WTC11 (cell line): Measurements from ENCODE around the gene AZU1. TPM values are rescaled to one million over a fixed set of nuclear protein-coding genes. Genes with fewer than 3 reads are reported as not detected.
"Not testable (repeated sequence)": the region's sequence is repeated elsewhere in the genome, so short reads cannot be mapped to it uniquely, and the experiment has no call there.

Experiments used
- ATAC-seq: fragments of 200-7000 bp; cut with Tn5 transposase; 2 replicates; pipeline ENCODE4 v1.10.0; 2021; ENCODE audit warnings: mild to moderate bottlenecking, moderate library complexity
- CTCF ChIA-PET: fragments of 300-600 bp; sonication (Branson Sonifier 250); formaldehyde crosslinking; loops from one replicate; lab custom pipeline; 2021; ENCODE audit warnings: antibody characterized with exemption; lab: Charles Lee
- POLR2A ChIA-PET: fragments of 350-600 bp; sonication (Branson Sonifier 250); formaldehyde crosslinking; loops from one replicate; lab custom pipeline; 2021; ENCODE audit warnings: antibody characterized with exemption; lab: Charles Lee
- DNase-seq: peaks from one replicate; pipeline ENCODE4 v3.0.0; 2021; ENCODE audit warnings: low spot score
- H3K27ac Mint-ChIP-seq: 2 replicates; pipeline ENCODE4 v1.8.0; 2021; ENCODE audit warnings: mixed read lengths
- H3K27me3 Mint-ChIP-seq: 2 replicates; pipeline ENCODE4 v1.8.0; 2021; ENCODE audit warnings: low read depth, mild to moderate bottlenecking, moderate library complexity, mixed read lengths
- H3K36me3 Mint-ChIP-seq: 2 replicates; pipeline ENCODE4 v1.8.0; 2021; ENCODE audit warnings: mixed read lengths
- H3K4me1 Mint-ChIP-seq: 2 replicates; pipeline ENCODE4 v1.8.0; 2022; ENCODE audit warnings: mixed read lengths
- H3K4me3 Mint-ChIP-seq: 2 replicates; pipeline ENCODE4 v1.8.0; 2021; ENCODE audit warnings: mild to moderate bottlenecking, moderate library complexity, mixed read lengths
- H3K9me3 Mint-ChIP-seq: 2 replicates; pipeline ENCODE4 v1.8.0; 2021; ENCODE audit warnings: mixed read lengths
- CBFB ChIP-seq: sonication (generic); formaldehyde crosslinking; IDR thresholded peaks from 2 replicates; pipeline ENCODE4 v1.8.1; 2022; ENCODE audit warnings: mild to moderate bottlenecking, low read depth, missing genetic modification reagents
- EMX1 ChIP-seq: fragments of 250-450 bp; sonication (Bioruptor Pico); IDR thresholded peaks from 2 replicates; pipeline ENCODE4 v1.8.0; 2021; ENCODE audit warnings: mild to moderate bottlenecking
- FOXJ3 ChIP-seq: sonication (generic); formaldehyde crosslinking; IDR thresholded peaks from 2 replicates; pipeline ENCODE4 v1.9.0; 2021; ENCODE audit warnings: missing genetic modification reagents, mild to moderate bottlenecking, borderline replicate concordance
- NFATC4 ChIP-seq: fragments of 250-450 bp; sonication (Bioruptor Pico); IDR thresholded peaks from 2 replicates; pipeline ENCODE4 v1.9.0; 2021; ENCODE audit warnings: mild to moderate bottlenecking
- SOX15 ChIP-seq: fragments of 250-450 bp; sonication (Bioruptor Pico); IDR thresholded peaks from 2 replicates; pipeline ENCODE4 v1.9.0; 2021; ENCODE audit warnings: mild to moderate bottlenecking
- ZNF219 ChIP-seq: sonication (generic); formaldehyde crosslinking; IDR thresholded peaks from 2 replicates; pipeline ENCODE4 v1.8.0; 2023; ENCODE audit warnings: missing genetic modification reagents, mild to moderate bottlenecking, borderline replicate concordance
- ZNF232 ChIP-seq: sonication (generic); formaldehyde crosslinking; IDR thresholded peaks from 2 replicates; pipeline ENCODE4 v1.8.0; 2022; ENCODE audit warnings: mild to moderate bottlenecking, missing genetic modification reagents
- ZNF396 ChIP-seq: fragments of 250-450 bp; sonication (Bioruptor Pico); IDR thresholded peaks from 2 replicates; pipeline ENCODE4 v1.8.0; 2021; ENCODE audit warnings: mild to moderate bottlenecking, moderate library complexity, borderline replicate concordance
- ZNF416 ChIP-seq: fragments of 250-450 bp; sonication (Bioruptor Pico); IDR thresholded peaks from 2 replicates; pipeline ENCODE4 v1.9.0; 2021; ENCODE audit warnings: mild to moderate bottlenecking, inconsistent platforms
- ZNF671 ChIP-seq: fragments of 250-450 bp; sonication (Bioruptor Pico); IDR thresholded peaks from 2 replicates; pipeline ENCODE4 v1.8.0; 2021; ENCODE audit warnings: mild to moderate bottlenecking
- total RNA-seq: library from RNA; stranded (reverse); gene quantifications from 3 replicates; pipeline ENCODE4 v1.2.3, GENCODE V29; 2021
- TF ChIP-seq, protein P1 (sequence below): fragments of 250-450 bp; sonication (Bioruptor Pico); conservative IDR thresholded peaks from 2 replicates; pipeline ENCODE4 v1.9.0; 2021; ENCODE audit warnings: mild to moderate bottlenecking
- TF ChIP-seq, protein P2 (sequence below): sonication (generic); formaldehyde crosslinking; IDR thresholded peaks from 2 replicates; pipeline ENCODE4 v1.8.1; 2023; ENCODE audit warnings: mild to moderate bottlenecking, missing genetic modification reagents
- TF ChIP-seq, protein P3 (sequence below): sonication (generic); formaldehyde crosslinking; IDR thresholded peaks from 2 replicates; pipeline ENCODE4 v1.8.1; 2022; ENCODE audit warnings: missing genetic modification reagents, borderline replicate concordance
- TF ChIP-seq, protein P4 (sequence below): fragments of 250-450 bp; sonication (Bioruptor Pico); IDR thresholded peaks from 2 replicates; pipeline ENCODE4 v1.8.0; 2021; ENCODE audit warnings: mild to moderate bottlenecking
- TF ChIP-seq, protein P5 (sequence below): sonication (generic); formaldehyde crosslinking; IDR thresholded peaks from 2 replicates; pipeline ENCODE4 v1.8.0; 2022; ENCODE audit warnings: mild to moderate bottlenecking, missing genetic modification reagents

The AZU1 gene
- total RNA-seq, 1 experiment from 2014 or later, result 1.2 TPM

DNA sequence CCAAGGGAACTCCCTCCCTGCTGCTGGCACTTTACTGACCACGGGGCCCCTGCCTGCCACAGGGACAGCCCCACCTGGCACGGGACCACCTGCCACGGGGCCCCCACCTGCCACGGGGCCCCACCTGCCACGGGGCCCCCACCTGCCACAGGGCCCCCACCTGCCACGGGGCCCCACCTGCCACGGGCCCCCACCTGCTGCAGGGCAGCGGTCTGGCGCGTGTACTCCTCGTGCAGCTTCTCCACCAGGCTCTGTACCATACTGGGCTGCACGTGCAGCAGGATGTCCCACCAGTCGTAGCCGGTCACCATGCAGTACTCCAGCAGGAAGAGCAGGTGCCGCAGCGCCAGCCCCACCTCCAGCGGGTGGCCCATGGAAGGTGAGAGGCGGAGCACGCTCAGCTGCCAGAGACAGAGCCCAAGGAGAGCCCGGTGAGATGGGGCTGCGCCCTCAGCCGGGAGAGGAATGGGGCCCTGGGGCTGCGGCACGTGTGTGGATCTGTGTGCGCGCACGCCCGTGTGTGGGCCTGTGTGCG lies 49.2 kb downstream of the AZU1 start (continued):
- TF ChIP-seq, protein P1, sequence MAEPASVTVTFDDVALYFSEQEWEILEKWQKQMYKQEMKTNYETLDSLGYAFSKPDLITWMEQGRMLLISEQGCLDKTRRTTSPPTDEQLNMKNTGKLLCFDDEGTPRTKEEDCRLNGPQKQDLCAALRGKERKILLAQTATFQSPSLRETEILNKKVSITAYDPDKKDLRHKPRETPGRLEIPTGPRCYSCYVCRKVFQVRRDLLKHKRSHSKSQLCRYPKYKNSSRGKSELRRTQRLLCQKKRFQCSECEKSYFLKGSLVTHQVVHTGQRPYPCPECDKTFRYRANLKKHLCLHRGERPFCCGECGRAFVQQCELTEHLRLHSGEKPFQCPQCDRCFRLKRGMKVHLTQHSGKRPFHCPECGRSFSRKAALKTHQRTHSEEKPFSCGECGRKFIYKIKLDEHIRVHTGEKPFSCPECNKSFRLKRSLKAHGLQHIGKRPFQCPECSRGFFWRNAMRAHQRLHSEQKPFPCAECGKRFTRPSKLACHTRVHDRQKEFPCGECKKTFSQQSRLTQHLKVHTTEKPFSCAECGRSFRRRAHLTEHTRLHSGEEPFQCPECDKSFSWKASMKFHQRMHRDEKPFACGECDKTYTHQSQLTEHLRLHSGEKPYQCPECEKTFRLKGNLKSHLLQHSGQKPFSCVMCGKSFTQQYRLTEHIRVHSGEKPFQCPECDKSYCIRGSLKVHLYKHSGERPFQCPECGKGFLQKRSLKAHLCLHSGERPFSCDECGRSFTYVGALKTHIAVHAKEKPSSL (CRISPR knock-in tag), result no peak
- TF ChIP-seq, protein P2, sequence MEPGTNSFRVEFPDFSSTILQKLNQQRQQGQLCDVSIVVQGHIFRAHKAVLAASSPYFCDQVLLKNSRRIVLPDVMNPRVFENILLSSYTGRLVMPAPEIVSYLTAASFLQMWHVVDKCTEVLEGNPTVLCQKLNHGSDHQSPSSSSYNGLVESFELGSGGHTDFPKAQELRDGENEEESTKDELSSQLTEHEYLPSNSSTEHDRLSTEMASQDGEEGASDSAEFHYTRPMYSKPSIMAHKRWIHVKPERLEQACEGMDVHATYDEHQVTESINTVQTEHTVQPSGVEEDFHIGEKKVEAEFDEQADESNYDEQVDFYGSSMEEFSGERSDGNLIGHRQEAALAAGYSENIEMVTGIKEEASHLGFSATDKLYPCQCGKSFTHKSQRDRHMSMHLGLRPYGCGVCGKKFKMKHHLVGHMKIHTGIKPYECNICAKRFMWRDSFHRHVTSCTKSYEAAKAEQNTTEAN (CRISPR knock-in tag), result no peak
- TF ChIP-seq ZNF219 (CRISPR knock-in tag) (no peak), ZNF232 (CRISPR knock-in tag) (no peak)

DNA sequence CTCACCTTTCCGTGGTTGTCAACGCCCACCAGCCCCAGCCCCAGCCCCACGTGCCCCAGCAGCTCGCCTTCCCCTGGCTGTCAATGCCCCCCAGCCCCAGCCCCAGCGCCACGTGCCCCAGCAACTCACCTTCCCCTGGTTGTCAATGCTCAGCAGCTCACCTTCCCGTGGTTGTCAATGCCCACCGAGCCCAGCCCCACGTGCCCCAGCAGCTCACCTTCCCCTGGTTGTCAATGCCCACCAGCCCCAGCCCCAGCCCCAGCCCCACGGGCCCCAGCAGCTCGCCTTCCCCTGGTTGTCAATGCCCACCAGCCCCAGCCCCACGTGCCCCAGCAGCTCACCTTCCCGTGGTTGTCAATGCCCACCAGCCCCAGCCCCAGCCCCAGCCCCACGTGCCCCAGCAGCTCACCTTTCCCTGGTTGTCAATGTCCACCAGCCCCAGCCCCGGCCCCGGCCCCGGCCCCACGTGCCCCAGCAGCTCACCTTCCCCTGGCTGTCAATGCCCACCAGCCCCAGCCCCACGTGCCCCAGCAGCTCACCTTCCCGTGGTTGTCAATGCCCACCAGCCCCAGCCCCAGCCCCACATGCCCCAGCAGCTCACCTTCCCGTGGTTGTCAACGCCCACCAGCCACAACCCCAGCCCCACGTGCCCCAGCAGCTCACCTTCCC lies 50.5 kb downstream of the AZU1 start:
- H3K4me3 Mint-ChIP-seq, POLR2A ChIA-PET, DNase-seq, H3K4me1 Mint-ChIP-seq, H3K27ac Mint-ChIP-seq, ATAC-seq, H3K27me3 Mint-ChIP-seq, H3K9me3 Mint-ChIP-seq: not testable (repeated sequence)
- CTCF ChIA-PET, result interaction anchor here (0.7 to 2.5 kb wide), 2 partner anchors 19 to 43 kb away, joined by 3 to 7 read pairs; no protein-coding TSS in a partner anchor
- peaks cover 25% of the 10 kb centered on the region for H3K36me3 Mint-ChIP-seq

DNA sequence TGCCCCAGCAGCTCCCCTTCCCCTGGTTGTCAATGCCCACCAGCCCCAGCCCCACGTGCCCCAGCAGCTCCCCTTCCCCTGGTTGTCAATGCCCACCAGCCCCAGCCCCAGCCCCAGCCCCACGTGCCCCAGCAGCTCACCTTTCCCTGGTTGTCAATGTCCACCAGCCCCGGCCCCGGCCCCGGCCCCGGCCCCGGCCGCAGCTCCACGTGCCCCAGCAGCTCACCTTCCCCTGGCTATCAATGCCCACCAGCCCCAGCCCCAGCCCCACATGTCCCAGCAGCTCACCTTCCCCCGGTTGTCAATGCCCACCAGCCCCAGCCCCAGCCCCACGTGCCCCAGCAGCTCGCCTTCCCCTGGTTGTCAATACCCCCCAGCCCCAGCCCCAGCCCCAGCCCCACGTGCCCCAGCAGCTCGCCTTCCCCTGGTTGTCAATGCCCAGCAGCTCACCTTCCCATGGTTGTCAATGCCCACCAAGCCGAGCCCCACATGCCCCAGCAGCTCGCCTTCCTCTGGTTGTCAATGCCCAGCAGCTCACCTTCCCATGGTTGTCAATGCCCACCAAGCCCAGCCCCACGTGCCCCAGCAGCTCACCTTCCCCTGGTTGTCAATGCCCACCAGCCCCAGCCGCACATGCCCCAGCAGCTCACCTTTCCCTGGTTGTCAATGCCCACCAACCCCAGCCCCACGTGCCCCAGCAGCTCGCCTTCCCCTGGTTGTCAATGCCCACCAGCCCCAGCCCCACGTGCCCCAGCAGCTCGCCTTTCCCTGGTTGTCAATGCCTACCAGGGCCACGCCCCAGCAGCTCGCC lies 51.3 kb downstream of the AZU1 start:
- H3K36me3 Mint-ChIP-seq, result peaks cover 25% of the 10 kb centered on the region
- H3K27me3 Mint-ChIP-seq, H3K27ac Mint-ChIP-seq, H3K9me3 Mint-ChIP-seq, DNase-seq, H3K4me3 Mint-ChIP-seq, POLR2A ChIA-PET, ATAC-seq, H3K4me1 Mint-ChIP-seq: not testable (repeated sequence)
- CTCF ChIA-PET, result interaction anchor here (0.7 to 2.5 kb wide), 2 partner anchors 18 to 43 kb away, joined by 3 to 7 read pairs; no protein-coding TSS in a partner anchor

DNA sequence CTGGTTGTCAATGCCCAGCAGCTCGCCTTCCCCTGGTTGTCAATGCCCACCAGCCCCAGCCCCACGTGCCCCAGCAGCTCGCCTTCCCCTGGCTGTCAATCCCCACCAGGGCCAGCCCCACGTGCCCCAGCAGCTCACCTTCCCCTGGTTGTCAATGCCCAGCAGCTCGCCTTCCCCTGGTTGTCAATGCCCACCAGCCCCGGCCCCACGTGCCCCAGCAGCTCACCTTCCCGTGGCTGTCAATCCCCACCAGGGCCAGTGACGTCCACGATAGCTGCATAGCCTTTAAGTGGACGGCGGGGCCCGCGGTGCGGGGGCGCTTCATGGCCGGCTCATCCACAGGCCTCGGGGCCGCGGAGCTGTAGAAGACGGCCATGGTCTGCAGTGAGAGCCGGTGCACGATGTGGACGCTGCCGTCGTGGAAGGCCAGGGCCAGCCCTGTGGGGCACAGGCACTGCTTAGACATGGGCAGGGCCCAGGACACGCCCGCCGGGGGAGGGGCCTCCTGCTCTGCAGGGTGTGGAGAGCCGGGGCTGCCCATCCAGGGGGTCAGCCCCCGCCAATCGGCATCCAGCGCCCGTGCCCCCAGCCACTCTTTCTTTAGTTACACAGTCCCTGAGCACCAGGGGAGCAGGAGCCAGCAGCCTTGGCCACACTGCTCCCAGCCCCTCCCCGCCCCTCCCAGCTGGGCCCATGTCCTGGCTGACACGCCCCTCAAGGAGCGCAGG lies 52.2 kb downstream of the AZU1 start:
- Mint-ChIP-seq H3K27ac (no peak overlapping the region), H3K36me3 (peaks cover 25% of the 10 kb centered on the region), H3K27me3 (no peaks in the 10 kb centered on the region), H3K4me3 (no peak overlapping the region), H3K9me3 (no peaks in the 10 kb centered on the region), H3K4me1 (no peaks in the 10 kb centered on the region)
- ATAC-seq (no peak), DNase-seq (no peak)
- ChIA-PET CTCF (no interaction called here), POLR2A (no interaction called here)
- TF ChIP-seq ZNF416 (CRISPR knock-in tag) (no peak), FOXJ3 (CRISPR knock-in tag) (no peak), NFATC4 (CRISPR knock-in tag) (no peak), EMX1 (no peak), CBFB (CRISPR knock-in tag) (no peak), SOX15 (CRISPR knock-in tag) (no peak), ZNF671 (CRISPR knock-in tag) (no peak), ZNF396 (CRISPR knock-in tag) (no peak)
- TF ChIP-seq, protein P3, sequence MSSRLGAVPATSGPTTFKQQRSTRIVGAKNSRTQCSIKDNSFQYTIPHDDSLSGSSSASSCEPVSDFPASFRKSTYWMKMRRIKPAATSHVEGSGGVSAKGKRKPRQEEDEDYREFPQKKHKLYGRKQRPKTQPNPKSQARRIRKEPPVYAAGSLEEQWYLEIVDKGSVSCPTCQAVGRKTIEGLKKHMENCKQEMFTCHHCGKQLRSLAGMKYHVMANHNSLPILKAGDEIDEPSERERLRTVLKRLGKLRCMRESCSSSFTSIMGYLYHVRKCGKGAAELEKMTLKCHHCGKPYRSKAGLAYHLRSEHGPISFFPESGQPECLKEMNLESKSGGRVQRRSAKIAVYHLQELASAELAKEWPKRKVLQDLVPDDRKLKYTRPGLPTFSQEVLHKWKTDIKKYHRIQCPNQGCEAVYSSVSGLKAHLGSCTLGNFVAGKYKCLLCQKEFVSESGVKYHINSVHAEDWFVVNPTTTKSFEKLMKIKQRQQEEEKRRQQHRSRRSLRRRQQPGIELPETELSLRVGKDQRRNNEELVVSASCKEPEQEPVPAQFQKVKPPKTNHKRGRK (CRISPR knock-in tag), result no peak
- TF ChIP-seq, protein P4, sequence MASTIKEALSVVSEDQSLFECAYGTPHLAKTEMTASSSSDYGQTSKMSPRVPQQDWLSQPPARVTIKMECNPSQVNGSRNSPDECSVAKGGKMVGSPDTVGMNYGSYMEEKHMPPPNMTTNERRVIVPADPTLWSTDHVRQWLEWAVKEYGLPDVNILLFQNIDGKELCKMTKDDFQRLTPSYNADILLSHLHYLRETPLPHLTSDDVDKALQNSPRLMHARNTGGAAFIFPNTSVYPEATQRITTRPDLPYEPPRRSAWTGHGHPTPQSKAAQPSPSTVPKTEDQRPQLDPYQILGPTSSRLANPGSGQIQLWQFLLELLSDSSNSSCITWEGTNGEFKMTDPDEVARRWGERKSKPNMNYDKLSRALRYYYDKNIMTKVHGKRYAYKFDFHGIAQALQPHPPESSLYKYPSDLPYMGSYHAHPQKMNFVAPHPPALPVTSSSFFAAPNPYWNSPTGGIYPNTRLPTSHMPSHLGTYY (CRISPR knock-in tag), result no peak
- TF ChIP-seq, protein P5, sequence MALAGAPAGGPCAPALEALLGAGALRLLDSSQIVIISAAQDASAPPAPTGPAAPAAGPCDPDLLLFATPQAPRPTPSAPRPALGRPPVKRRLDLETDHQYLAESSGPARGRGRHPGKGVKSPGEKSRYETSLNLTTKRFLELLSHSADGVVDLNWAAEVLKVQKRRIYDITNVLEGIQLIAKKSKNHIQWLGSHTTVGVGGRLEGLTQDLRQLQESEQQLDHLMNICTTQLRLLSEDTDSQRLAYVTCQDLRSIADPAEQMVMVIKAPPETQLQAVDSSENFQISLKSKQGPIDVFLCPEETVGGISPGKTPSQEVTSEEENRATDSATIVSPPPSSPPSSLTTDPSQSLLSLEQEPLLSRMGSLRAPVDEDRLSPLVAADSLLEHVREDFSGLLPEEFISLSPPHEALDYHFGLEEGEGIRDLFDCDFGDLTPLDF (CRISPR knock-in tag), result no peak
- TF ChIP-seq, protein P2 (CRISPR knock-in tag), result no peak
